ENCODE measurements around the gene KIF16B.

KIF16B gene

GRCh38 chr20:16412906-16413305 lies 160.3 kb downstream of the KIF16B start:
- no peak for TF ChIP-seq CTCF (IDR thresholded peaks at IDR 0.05; ENCODE audit: insufficient read depth, missing control alignments)
- no peak for DNase-seq (ENCODE audit: insufficient read length, low spot score)
- FAIRE-seq = no peak

- no peak for TF ChIP-seq CTCF (IDR thresholded peaks at IDR 0.05; ENCODE audit: insufficient read depth, missing control alignments)
- no peak for DNase-seq (ENCODE audit: insufficient read length, low spot score)
- no peak for FAIRE-seq
Observed at GRCh38 chr20:16411361-16411760, 161.9 kb downstream of the KIF16B start.

DNA sequence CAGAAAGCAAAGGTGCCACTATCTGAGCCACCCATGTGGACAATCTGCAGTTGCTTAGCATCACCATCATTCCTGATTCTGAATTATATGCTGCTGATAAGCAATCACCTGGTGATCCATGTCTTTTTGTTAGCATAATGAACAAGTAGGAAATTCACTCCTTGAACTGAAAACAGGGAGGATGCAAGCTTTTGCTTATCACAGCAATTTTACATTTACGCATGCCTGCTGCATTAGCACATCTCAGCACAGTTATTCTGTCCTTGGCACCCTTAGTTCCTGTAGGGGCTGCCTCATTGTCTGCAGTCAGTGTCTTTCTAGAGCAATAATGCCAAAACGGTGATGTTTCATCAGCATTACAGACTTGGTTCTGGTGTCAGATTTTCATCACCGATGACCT lies 162.6 kb downstream of the KIF16B start:
- TF ChIP-seq CTCF (IDR thresholded peaks at IDR 0.05; ENCODE audit: insufficient read depth, missing control alignments) = no peak
- no peak for FAIRE-seq

DNA sequence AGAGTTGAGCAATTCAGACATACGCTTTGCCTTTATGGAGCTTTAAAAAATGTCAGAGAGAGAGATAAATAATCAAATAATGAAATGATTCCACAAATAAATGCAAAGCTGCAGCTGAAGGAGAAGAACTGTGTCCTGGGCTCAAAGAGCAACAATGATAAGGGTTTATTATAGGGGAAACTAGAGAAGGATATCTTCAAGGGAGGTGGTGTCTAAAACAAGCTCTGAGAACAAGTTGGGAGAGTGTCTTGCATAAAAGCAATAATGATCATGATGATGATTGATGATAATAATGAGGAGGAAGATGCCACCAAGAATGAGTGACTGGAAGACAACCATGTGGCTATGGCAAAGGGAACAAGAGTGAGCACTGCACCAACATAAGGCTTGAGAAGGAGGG lies 164.3 kb downstream of the KIF16B start:
- TF ChIP-seq CTCF (IDR thresholded peaks at IDR 0.05; ENCODE audit: insufficient read depth, missing control alignments) = no peak
- FAIRE-seq = no peak
- DNase-seq (ENCODE audit: insufficient read length, low spot score) = no peak

More for the DNA sequence above, 162.6 kb downstream of the KIF16B start:
- DNase-seq (ENCODE audit: insufficient read length, low spot score) = no peak

DNA sequence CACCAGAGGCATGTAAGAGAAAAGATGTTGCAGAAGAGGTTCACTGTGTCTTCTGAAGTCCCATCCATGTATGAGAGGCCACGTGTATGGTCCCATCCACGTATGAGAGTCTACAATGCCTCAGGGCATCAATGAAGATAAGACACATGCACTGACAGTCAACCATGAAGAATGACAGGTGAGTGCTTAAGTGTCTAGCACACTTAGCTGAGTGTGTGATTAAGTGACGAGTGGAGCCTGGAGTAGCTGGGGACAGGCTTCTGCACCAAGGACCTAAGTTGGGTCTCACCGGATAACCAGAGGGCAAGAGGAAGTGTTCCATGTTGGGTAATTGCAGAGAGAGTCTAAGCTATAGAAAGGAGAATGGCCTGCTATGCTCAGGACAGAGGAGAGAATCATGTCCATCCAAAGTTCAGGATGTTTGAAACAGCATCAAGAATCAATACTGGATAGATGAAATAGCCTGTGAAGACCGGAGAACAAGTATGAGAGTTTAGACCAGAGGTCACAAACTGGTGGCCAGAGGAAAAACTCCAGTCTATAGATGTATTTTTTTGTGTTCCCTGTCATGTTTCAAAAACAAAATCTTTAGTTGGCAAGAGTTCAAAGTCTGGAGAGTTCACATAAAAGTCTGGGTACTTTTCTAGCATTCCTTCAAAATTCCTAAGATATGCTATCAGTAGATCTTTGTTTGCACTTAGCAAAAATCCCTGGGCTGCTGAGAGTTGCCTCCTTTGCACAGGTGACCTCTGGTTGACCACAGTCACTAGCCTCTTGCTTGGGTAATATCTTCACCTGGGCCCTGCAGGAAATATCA lies 165.8 kb downstream of the KIF16B start:
- TF ChIP-seq CTCF (IDR thresholded peaks at IDR 0.05; ENCODE audit: insufficient read depth, missing control alignments) = no peak
- FAIRE-seq = no peak

GRCh38 chr20:16405254-16405653 lies 168.0 kb downstream of the KIF16B start:
- no peak for DNase-seq (ENCODE audit: insufficient read length, low spot score)
- FAIRE-seq = no peak
- no peak for TF ChIP-seq CTCF (IDR thresholded peaks at IDR 0.05; ENCODE audit: insufficient read depth, missing control alignments)

More for the DNA sequence above, 165.8 kb downstream of the KIF16B start:
- no peak for DNase-seq (ENCODE audit: insufficient read length, low spot score)

GRCh38 chr20:16404640-16405039 lies 168.6 kb downstream of the KIF16B start:
- DNase-seq (ENCODE audit: insufficient read length, low spot score) (no peak), FAIRE-seq (no peak)
- no peak for TF ChIP-seq CTCF (IDR thresholded peaks at IDR 0.05; ENCODE audit: insufficient read depth, missing control alignments)
